ENCODE data around the gene HDGF.
"Not testable (repeated sequence)": the region's sequence is repeated elsewhere in the genome, so short reads cannot be mapped to it uniquely, and the experiment has no call there.

HDGF gene

DNA sequence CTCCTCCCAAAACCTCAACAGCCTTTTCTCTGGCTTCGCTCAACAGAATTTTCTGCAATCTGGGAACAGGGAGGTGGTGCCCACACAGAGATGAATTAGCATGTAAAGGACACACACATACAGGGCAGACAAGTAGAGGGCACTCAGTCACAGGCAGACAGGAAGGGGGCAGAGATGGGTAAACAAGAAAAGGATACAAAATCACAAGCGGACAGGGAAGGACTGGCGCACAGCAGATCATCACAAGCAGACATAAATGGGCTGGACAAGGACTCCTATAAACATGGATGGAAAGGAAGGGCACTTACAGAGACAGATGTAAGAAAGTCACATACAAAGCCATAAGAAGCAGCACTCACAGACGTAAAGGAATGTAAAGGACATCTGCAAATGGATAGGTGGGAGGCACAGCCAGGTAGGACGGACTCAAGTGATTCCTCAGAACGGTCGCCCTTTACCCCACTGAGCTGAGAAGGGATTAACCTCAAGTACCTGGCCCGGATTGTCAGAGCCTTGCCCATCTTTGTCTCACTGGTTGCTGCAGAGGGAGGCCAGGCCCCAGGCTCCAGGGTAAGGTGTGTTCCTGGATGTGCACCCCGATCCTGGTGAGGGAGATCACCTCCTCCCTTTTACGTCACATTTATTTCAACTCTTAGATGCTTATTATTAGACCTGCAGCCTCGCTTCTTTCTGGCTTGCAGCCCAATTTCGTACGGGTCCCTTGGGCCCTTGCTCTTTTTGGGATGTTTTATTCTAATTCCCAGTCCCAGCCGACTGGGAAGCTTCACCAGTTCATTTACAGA, 15.0 kb upstream of the HDGF start:
- no peak for DNase-seq

DNA sequence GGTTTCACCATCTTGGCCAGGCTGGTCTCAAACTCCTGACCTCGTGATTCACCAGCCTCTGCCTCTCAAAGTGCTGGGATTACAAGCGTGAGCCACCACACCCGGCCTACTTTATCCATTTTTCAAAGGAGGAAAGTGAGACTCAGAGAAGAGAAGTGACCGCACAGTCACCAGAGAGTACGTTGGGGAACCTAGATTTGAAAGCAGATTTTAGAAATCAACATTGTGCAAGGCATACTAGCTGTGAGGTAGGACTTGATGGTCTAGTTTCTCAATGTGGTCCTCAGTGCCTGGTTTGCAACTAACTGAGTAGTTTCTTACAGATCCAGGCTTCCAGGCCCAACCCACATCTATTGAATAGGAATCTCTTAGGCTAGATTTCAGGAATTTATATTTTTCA, 14.2 kb upstream of the HDGF start:
- no peak for DNase-seq

- not testable (repeated sequence) for DNase-seq
Measured at GRCh38 chr1:156765136-156765535, 13.7 kb upstream of the HDGF start.

DNA sequence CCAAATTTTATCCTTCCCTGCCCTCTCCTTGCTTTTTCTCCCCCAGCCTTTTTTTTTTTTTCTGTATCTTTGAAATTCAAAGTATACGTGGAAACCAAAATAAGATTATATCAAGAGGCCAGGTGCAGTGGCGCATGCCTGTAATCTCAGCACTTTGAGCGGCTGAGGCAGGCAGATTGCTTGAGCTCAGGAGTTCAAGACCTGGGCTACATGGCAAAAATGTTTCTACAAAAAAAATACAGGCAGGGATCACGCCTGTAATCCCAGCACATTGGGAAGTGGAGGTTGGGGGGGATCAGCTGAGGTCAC, 9.3 kb upstream of the HDGF start:
- no peak for DNase-seq

GRCh38 chr1:156760092-156760795, 8.8 kb upstream of the HDGF start:
- no peak for DNase-seq

GRCh38 chr1:156757572-156758253, 6.2 kb upstream of the HDGF start:
- DNase-seq: not testable (repeated sequence)

- DNase-seq: no peak
Measured at GRCh38 chr1:156756355-156756754, 4.9 kb upstream of the HDGF start.

DNA sequence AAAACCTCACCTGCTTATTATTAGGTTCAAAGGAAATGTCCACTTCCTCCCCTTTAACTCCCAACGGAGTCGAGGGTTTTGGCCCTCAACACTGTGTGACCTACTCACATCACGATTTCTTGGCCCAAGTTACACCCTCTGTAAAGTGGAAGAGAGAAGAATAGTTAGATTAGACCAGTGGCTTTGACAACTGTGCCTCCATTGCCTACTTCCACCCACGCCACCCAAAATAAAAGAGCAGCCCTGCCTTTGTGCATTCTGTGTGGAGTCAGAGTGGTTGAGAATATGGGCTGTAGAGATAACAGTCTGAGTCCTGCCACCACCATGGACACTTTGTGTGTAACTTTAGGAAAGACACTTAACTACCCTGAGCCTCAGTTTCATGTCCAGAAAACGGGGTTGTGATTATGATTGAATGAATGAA, 4.1 kb upstream of the HDGF start:
- no peak for DNase-seq

DNA sequence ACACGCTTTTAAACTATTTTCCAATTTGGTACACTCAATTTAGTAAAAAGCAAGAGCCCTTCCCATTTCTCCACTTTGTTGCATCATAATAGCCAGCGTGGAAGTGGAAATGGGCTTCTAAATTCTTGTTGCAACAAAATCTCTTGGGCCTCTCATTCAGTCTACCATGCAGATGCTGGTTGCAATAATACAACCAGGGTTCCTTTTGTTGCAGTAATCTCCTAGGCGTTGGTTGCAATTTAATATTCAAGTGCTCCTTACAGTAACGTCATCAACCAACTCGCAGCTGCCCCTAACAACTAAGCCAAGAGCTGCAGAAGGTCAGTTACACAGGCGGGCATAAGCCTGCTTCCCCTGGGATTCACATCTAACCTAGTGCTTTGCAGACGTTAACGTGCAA, 2.7 kb upstream of the HDGF start:
- no peak for DNase-seq

DNA sequence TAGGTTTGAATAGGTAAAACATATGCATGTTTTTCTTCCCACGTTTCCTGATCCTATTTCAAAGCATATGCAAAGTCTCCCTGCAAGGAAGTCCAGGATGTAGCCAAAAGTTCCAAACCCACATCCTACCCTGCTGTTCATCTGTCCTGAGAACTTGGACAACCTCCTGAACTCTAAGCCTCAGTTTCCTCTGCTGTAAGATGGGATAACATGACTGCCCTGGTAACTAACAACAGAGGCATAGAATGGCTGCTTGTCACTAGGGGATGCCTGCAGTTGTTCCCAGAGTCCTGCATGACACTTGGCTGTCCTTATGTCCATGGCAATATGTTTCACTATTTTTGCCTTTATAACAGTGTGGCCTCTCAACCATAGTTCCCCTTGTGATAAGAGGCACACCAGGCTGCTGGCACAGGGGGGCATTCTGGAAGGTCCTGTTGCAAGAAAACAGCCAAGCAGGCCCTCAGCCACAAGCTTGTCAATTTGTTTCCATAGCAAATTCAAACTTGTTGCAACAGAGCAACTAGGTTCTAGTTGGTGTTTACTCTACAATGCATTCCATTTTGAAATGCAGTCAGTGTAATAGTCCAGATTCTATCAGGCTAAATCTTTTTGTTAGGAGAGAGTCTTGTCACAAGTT, 1.5 kb upstream of the HDGF start:
- DNase-seq: no peak

- peak; percentile 96 for DNase-seq
Measured at GRCh38 chr1:156751757-156752481, 444 bp upstream of the HDGF start.

GRCh38 chr1:156750711-156751450, 594 bp downstream of the HDGF start:
- peak; percentile 40 for DNase-seq

GRCh38 chr1:156750191-156750672, 1.2 kb downstream of the HDGF start:
- DNase-seq: peak; percentile 62

GRCh38 chr1:156749419-156750118, 1.9 kb downstream of the HDGF start:
- DNase-seq: peak; percentile 41

DNA sequence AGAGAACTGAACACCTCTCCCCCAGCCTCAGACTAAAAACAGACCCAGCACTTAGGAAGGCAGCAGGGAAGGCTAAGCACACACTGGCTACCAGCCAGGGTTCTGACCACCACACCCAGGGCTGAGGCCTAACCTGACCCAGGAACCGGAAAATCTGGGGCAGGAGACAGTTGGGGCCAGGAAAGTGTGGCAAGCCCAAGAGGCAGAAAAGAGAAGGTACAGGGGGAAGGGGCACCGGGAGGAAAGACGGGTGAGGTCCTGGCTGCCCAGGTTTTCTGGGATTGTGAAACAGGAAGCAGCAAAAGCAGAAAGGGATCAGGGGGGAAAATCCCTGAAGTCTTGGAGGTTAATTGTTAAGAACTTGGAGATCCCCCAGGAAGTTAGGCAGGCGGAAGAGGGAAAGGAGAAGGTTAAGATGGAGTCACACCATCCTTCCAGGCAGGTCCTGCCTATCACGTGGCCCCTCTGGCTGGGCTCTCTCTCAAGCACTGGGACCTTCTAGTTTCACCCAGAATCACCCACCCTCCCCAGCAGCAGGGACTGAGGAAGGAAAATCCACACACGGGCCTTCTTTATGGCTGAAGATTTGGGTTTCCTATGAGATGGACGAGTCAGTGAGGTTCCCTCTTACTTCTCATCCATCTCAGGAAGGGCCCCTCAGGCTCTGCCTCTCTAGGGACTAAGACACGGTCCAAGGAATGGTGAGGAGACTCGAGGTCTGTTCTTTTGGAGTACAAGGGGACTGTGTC, 2.6 kb downstream of the HDGF start:
- peak; percentile 72 for DNase-seq

- peak; percentile 45 for DNase-seq
Measured at GRCh38 chr1:156747742-156748669, 3.5 kb downstream of the HDGF start.

DNA sequence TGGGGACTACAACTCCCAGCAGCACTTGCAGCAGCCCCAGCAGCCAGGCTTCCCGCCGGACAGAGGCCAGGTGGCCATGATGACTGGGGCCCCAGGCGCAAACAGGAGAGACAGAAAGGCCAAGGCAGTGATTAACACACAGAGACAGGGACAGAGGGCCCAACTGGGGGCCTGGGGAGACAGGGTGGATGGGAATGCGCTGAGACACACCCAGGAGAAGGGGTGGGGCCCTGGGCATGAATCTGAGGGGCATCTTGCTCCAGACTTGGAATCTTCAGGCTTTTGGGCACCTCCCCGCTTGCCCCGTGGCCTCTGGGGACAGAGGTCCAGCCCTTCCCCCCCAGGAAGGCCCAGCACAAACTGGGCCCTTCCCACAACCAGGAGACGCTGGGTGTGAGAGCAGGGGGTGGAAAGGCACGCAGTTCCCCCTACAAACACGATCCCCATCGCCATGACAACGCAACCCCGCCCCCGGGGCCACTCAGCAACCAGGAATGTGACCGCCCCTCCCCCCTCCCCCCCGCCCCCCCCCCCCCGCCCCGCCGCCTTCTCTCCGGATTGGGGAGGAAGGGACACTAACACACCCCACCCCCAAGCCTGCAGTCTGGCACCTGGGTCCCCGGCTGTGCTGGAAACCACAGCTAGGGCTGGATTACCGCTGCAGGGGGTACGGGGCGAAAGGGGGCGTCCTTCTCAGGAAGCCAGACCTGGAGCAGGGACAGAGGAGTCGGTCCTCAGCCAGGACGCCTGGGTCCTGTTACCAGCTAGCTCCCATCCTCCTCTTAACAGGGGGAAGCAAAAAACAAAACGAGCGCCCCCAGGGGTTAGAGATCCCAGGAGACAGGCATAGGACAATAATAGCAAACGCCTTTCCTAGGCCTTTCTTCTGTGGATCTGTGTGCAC, 4.5 kb downstream of the HDGF start:
- peak; percentile 94 for DNase-seq

DNA sequence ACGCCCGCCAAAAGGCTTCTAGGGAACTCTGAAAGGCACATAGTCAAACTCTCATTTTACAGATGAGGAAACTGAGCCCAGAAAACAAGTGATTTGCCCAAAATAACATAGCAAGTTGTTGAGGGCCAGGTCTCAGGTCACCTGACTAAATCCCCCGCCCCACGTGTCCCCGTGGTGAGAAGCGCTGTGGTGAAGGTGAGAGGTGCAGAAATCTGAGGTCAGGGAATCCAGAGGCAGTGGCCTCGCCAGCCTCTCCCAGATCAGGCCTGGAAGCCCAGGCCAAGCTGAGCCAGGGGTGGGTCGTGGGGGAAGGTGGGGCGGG, 5.1 kb downstream of the HDGF start:
- DNase-seq: no peak
